Stimulated activated CD4-positive, alpha-beta T cell treated with anti-CD3 and anti-CD28 coated beads, Interleukin-2, amount 100 ng/mL, for 24 hours (primary cell): ENCODE results near the gene SOX13.
A peak's percentile ranks its signal among the peaks of the same experiment; 100 is the strongest.

Source experiments
- DNase-seq, 2 donors: peaks; one replicate each; pipeline ENCODE4 v3.0.0-alpha.2; 2020

Gene SOX13

GRCh38 chr1:204108312-204109141 is 35.6 kb downstream of the SOX13 start:
- DNase-seq: no peak

- DNase-seq: no peak
These were observed 38.1 kb downstream of the SOX13 start for GRCh38 chr1:204110894-204111633.

DNA sequence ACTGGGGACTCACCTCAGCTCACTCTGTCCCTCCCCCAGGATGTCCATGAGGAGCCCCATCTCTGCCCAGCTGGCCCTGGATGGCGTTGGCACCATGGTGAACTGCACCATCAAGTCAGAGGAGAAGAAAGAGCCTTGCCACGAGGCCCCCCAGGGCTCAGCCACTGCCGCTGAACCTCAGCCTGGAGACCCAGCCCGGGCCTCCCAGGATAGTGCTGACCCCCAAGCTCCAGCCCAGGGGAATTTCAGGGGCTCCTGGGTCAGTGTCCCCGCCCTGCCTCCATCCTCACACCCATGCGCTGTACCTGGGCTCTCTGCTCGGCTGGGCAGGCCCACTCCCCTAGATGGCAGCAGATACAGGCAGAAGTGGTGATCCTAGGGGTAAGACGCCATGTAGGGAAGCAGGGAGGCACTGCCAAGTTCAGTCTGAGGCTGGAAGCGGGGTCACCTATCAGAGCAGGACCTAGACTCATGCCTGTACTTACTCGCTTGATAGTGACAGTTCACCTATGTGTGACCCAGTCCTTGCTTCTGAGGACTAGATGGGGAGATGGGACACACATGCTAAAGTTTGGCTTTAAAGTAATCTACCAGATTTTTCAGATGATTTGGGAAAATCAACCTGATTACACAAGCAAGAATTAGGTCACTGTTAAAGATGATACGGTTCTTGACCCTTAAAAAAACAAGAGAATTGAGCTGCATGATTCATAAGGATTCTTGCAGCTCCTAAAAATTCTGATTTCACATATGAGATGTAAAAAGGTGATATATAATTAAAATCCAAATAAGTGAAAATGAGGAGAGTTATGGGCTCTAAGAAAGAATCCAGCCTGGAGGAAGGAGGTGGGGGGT is 40.2 kb downstream of the SOX13 start:
- DNase-seq: no peak

GRCh38 chr1:204113896-204114295 is 41.0 kb downstream of the SOX13 start:
- DNase-seq: no peak

GRCh38 chr1:204114606-204115005 is 41.7 kb downstream of the SOX13 start:
- DNase-seq: no peak

DNA sequence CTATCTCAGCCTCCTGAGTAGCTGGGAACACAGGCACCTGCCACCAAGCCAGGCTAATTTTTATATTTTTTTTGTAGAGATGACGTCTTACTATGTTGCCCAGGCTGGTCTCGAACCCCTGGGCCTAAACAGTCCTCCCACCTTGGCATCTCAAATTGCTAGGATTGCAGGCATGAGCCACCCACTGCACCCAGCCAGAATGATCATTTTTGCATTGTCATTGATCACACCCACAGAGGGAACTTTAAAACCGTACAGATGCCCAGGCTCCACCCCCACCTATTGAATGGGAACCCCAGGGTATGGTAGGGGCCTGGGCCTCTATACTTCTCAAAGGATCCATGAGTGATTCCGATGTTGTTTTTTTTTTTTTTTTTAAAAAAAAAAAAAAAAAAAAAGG is 42.2 kb downstream of the SOX13 start:
- no peak for DNase-seq

- DNase-seq: no peak
These were observed 43.6 kb downstream of the SOX13 start for GRCh38 chr1:204116539-204116938.

- DNase-seq: no peak
These were observed 49.1 kb downstream of the SOX13 start for GRCh38 chr1:204121840-204122555.

GRCh38 chr1:204123376-204123775 is 50.5 kb downstream of the SOX13 start:
- DNase-seq: peak in 1 of 2 donors; percentile 25

GRCh38 chr1:204124639-204125038 is 51.7 kb downstream of the SOX13 start:
- no peak for DNase-seq

DNA sequence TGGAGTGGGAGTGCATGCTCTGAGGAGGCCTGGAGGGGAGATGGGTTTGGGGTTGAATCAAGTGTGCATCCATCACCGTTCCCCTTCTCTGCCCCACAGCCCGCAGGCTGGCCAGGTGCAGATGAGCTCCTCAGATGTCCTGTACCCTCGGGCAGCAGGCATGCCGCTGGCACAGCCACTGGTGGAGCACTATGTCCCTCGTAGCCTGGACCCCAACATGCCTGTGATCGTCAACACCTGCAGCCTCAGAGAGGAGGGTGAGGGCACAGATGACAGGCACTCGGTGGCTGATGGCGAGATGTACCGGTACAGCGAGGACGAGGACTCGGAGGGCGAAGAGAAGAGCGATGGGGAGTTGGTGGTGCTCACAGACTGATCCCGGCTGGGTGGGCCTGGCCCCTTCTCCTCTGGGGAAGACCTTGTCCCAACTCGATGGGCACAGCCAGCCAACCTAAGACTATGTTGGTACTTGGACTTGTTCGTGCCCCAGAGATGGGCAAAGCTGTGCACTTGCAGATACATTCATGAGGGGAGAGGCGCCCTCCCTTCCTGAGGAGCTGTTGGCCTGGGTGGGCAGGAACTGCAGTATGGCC is 52.9 kb downstream of the SOX13 start:
- no peak for DNase-seq

- no peak for DNase-seq
These were observed 53.5 kb downstream of the SOX13 start for GRCh38 chr1:204126386-204126785.

GRCh38 chr1:204126956-204127355 is 54.0 kb downstream of the SOX13 start:
- no peak for DNase-seq

DNA sequence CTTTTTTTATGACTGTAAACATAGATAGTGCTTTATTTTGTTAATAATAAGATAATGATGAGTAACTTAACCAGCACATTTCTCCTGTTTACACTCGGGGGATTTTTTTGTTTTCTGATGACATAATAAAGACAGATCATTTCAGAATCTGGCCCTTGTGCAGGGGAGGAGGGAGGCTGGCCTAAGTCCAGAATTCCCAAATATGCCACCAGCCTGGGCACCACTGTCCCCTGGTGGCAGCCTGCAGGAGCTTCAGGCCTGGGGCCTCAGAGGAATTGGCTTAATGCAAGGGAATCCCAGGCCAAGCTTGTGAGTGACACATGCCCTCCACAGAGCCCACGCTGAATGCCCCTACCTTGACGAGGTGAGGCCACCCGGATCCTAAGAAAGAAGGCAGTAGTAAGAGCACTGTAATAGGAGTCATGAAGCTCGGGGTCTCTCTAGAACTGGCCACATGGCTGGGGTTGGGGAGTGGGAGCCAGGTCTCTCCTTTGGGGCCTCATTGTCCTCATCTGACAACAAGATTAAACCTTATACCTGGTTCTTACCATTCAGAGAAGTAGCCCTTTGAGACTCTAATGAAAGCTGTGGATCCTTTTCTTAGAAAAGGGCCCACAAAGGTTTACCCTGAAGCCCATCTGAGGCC is 54.8 kb downstream of the SOX13 start:
- no peak for DNase-seq

- DNase-seq: no peak
These were observed 55.6 kb downstream of the SOX13 start for GRCh38 chr1:204128464-204128963.

- peak; percentile 65 to 69 for DNase-seq
These were observed 56.3 kb downstream of the SOX13 start for GRCh38 chr1:204128964-204129896.

DNA sequence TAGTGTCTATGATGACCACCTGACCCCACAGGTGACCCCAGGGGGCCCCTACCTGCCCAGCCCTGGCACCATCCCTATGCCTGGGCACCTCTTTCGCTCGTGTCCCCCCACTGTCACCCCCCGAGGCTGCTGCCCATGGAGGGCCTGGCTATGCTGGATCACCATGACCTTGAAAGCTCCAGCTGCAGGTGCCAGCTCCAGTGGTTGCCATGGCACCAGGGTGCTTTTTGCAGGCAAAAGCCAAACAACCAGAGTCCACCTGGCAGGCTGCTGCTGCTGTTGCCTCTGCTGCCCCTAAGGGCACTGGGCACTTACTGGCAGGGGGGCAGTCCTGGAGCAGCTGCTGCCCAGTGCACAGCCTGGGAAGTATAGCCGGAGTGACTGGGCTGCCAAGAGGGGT is 57.3 kb downstream of the SOX13 start:
- DNase-seq: no peak

GRCh38 chr1:204130981-204131892 is 58.3 kb downstream of the SOX13 start:
- no peak for DNase-seq

DNA sequence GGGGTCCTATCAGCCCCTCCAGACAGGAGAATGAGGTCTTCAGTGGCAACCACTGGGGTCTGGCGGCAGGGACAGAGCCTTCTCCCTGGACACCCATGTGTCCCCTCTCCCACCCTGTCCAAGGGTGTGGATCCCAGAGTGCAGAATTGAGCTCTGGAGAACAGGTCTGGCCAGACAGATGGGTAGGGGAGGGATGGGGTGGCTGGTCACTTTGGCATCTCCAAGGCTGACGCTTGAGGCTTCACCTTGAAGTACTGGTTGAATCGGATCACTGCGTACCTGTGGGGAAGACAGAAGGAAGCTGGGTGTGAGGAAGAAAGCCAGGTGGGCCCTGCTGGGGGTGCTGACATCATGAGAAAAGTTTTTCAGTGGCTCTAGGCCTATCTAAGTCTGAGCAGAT is 59.1 kb downstream of the SOX13 start:
- no peak for DNase-seq
